HL-60/S4 treated with phorbol 12-myristate 13-acetate at 8.2 ng/mL for 4 days and 3 days (cell line): ENCODE measurements around the gene ITGA7.

Experiments
- in situ Hi-C: fragments of 300-500 bp; cut with MboI; formaldehyde crosslinking; loops from 2 replicates; pipeline ENCODE4 v1.15.0; 2022; ENCODE audit warnings: low sequenced_read_pairs

The ITGA7 gene

GRCh38 chr12:55736780-55737580 lies 29.3 kb upstream of the ITGA7 start:
- in situ Hi-C loops = loop anchor here (25.0 kb wide), 1 partner anchor 200 kb away; the partner anchor contains the start of genes DGKA and PYM1

- in situ Hi-C loops = loop anchor here (25.0 kb wide), 1 partner anchor 201 kb away; the partner anchor contains the start of genes DGKA and PYM1
These were observed 28.4 kb upstream of the ITGA7 start for GRCh38 chr12:55736076-55736475.

- in situ Hi-C loops = loop anchor here (25.0 kb wide), 1 partner anchor 203 kb away; the partner anchor contains the start of genes DGKA and PYM1
These were observed 26.9 kb upstream of the ITGA7 start for GRCh38 chr12:55734595-55734994.

GRCh38 chr12:55733858-55734257 lies 26.2 kb upstream of the ITGA7 start:
- in situ Hi-C loops = loop anchor here (25.0 kb wide), 1 partner anchor 203 kb away; the partner anchor contains the start of genes DGKA and PYM1

GRCh38 chr12:55733021-55733555 lies 25.4 kb upstream of the ITGA7 start:
- in situ Hi-C loops = loop anchor here (25.0 kb wide), 1 partner anchor 204 kb away; the partner anchor contains the start of genes DGKA and PYM1

- in situ Hi-C loops = loop anchor here (25.0 kb wide), 1 partner anchor 205 kb away; the partner anchor contains the start of genes DGKA and PYM1
These were observed 24.6 kb upstream of the ITGA7 start for GRCh38 chr12:55732288-55732687.

- in situ Hi-C loops = loop anchor here (25.0 kb wide), 1 partner anchor 207 kb away; the partner anchor contains the start of genes DGKA and PYM1
These were observed 22.4 kb upstream of the ITGA7 start for GRCh38 chr12:55729819-55730818.

GRCh38 chr12:55728939-55729818 lies 21.5 kb upstream of the ITGA7 start, which contains the start of gene CD63:
Gene CD63, minus strand, starts transcription at chr12:55729009. Its CDS starts 668 bp downstream, at chr12:55728341.
- in situ Hi-C loops = loop anchor here (25.0 kb wide), 1 partner anchor 208 kb away; the partner anchor contains the start of genes DGKA and PYM1

GRCh38 chr12:55728186-55728938 lies 20.7 kb upstream of the ITGA7 start:
- in situ Hi-C loops = loop anchor here (25.0 kb wide), 1 partner anchor 209 kb away; the partner anchor contains the start of genes DGKA and PYM1

GRCh38 chr12:55727643-55728185 lies 20.0 kb upstream of the ITGA7 start:
- in situ Hi-C loops = loop anchor here (25.0 kb wide), 1 partner anchor 210 kb away; the partner anchor contains the start of genes DGKA and PYM1

GRCh38 chr12:55726971-55727370 lies 19.3 kb upstream of the ITGA7 start:
- in situ Hi-C loops = loop anchor here (25.0 kb wide), 1 partner anchor 210 kb away; the partner anchor contains the start of genes DGKA and PYM1

GRCh38 chr12:55725556-55725955 lies 17.9 kb upstream of the ITGA7 start:
- in situ Hi-C loops = loop anchor here (25.0 kb wide), 1 partner anchor 212 kb away; the partner anchor contains the start of genes DGKA and PYM1

- in situ Hi-C loops = loop anchor here (25.0 kb wide), 1 partner anchor 212 kb away; the partner anchor contains the start of genes DGKA and PYM1
These were observed 17.2 kb upstream of the ITGA7 start for GRCh38 chr12:55724940-55725309.

GRCh38 chr12:55724226-55724939 lies 16.7 kb upstream of the ITGA7 start:
- in situ Hi-C loops = no loop called here

- in situ Hi-C loops = no loop called here
These were observed 16.0 kb upstream of the ITGA7 start for GRCh38 chr12:55723516-55724225.

- in situ Hi-C loops = no loop called here
These were observed 15.2 kb upstream of the ITGA7 start for GRCh38 chr12:55722948-55723347.
